Heart right ventricle (tissue), 16 donors: Measurements from ENCODE around the gene GNAL. TPM values are rescaled to one million over a fixed set of nuclear protein-coding genes. Genes with fewer than 3 reads are reported as not detected.

Experiments used
- ATAC-seq, 8 donors: fragments of 200-7000 bp; cut with Tn5 transposase; one replicate each; pipeline ENCODE4 v1.9.1; 2020; ENCODE audit warnings: mild to moderate bottlenecking in 8 of 8, moderate library complexity in 8 of 8, moderate number of reproducible peaks in 1 of 8
- DNase-seq, 2 donors: peaks; one replicate each; pipeline ENCODE4 v3.0.0-alpha.2; 2020
- H3K27ac ChIP-seq, 10 donors: fragments of 200-600 bp; sonication (generic) in 2 of 10; one replicate each; pipeline versions ENCODE4 v1.5.0 to v1.8.0; 2020 to 2022; ENCODE audit warnings: mild to moderate bottlenecking in 3 of 10
- H3K27me3 ChIP-seq, 7 donors: fragments of 200-600 bp; one replicate each; pipeline ENCODE4 v1.8.0; 2021 to 2022; ENCODE audit warnings: mild to moderate bottlenecking in 2 of 7
- H3K36me3 ChIP-seq, 9 donors: fragments of 200-600 bp; sonication (generic) in 1 of 9; one replicate each; pipeline versions ENCODE4 v1.5.0 to v1.8.0; 2020 to 2022; ENCODE audit warnings: mild to moderate bottlenecking in 2 of 9
- H3K4me1 ChIP-seq, 9 donors: fragments of 200-600 bp; sonication (generic) in 1 of 9; one replicate each; pipeline versions ENCODE4 v1.5.0 to v1.8.0; 2020 to 2022; ENCODE audit warnings: mild to moderate bottlenecking in 4 of 9
- H3K4me3 ChIP-seq, 10 donors: fragments of 200-600 bp; sonication (generic) in 2 of 10; one replicate each; pipeline versions ENCODE4 v1.5.0 to v1.8.0; 2020 to 2022; ENCODE audit warnings: mild to moderate bottlenecking in 7 of 10, moderate library complexity in 2 of 10
- H3K9me3 ChIP-seq, 11 donors: fragments of 200-600 bp in 10 of 11; sonication (generic) in 2 of 11; one replicate each; pipeline versions ENCODE4 v1.5.0 to v1.8.0; 2013 to 2022; ENCODE audit warnings: mild to moderate bottlenecking in 2 of 11, control low read depth in 1 of 11, moderate library complexity in 1 of 11
- CTCF ChIP-seq, 9 donors: fragments of 200-600 bp; sonication (generic) in 2 of 9; IDR thresholded peaks; one replicate each; pipeline versions ENCODE4 v1.5.0 to v1.8.0; 2021 to 2022; ENCODE audit warnings: antibody characterized with exemption in 9 of 9, mild to moderate bottlenecking in 5 of 9, moderate library complexity in 1 of 9
- WGBS, 2 donors: extraction: QIAGEN DNeasy Blood & Tissue Kit; methylation state at CpG; one replicate each; pipeline ENCODE4 v1.1.7; 2013; ENCODE audit warnings: inconsistent platforms in 1 of 2; 5-methylcytosine and 5-hydroxymethylcytosine counted together
- intact Hi-C, 10 donors: fragments of 100-400 bp; cut with DNase I; formaldehyde crosslinking; loops; one replicate each; pipeline versions ENCODE4 v1.11.1 to v1.14.2; 2022
- polyA plus RNA-seq, 2 donors: library from polyadenylated mRNA; stranded (reverse); fragments of 200-250 nt; gene quantifications; one replicate each; pipeline ENCODE4 v1.2.3, GENCODE V29; 2013
- total RNA-seq, 10 donors: library from RNA; stranded (reverse); fragmentation: NEBNext Ultra II Directional in 3 of 10; extraction: Animal tissue kit (Norgen Biotek cat#: 25700) in 3 of 10; gene quantifications; one replicate each; pipeline versions ENCODE4 v1.2.1 to v1.2.4, GENCODE V29; 2021 to 2023
- donor health status: Arrhythmogenic right ventricular cardiomyopathy.
- donor health status: ischemic (EF 13 %, LVEDD 7.1; RV severe dilation, severe dysfunction).
- donor health status: healthy with polysubstance abuse.
- donor health status: DM: no; HTN: yes; CAD: no.
- donor health status: DM: no; HTN: no; CAD: no.
- donor health status: ischemic (EF 25% LVEDD 6.9; RV normal size, moderate dysfunction).
- donor health status: ischemic (EF 25% LVEDD 5.7; RV mildly dilated, moderate dysfunction).
- donor health status: healthy.
- donor health status: DM: yes; HTN: yes; CAD: no.
- donor health status: Ischemic cardiomyopathy.
- donor health status: ischemic (EF 35%, LVEDD 5.7; RV mildly dilated, moderate dysfunction).
- donor health status: nonischemic (EF 11% LVEDD 7.7; RV severe dilation, severe dysfunction).
- donor health status: DM: yes; HTN: yes; CAD: no.
- donor health status: PGD.
- donor health status: ischemic (EF 29% LVEDD 5.4; RV normal size, mild dysfunction).
- donor health status: nonischemic (EF 23%, LVEDD 6.1; RV moderate dilation, normal function).

Gene GNAL
- total and polyA plus RNA-seq, 12 donors: 0.42 to 6.9 (median 1.6) TPM

- H3K9me3 ChIP-seq: no peaks in the 10 kb centered on the region
Observed at GRCh38 chr18:11671156-11671555, 17.9 kb upstream of the GNAL start.

GRCh38 chr18:11672198-11672597 lies 16.9 kb upstream of the GNAL start:
- H3K27ac ChIP-seq: no peak overlapping the region
- 90 to 92% methylated on average over 8 of the region's 8 CpGs for WGBS, 2 donors
- no peak for ATAC-seq
- intact Hi-C loops: no loop called here
- H3K4me1 ChIP-seq: no peaks in the 10 kb centered on the region
- H3K4me3 ChIP-seq: no peak overlapping the region
- no peaks in the 10 kb centered on the region for H3K36me3 ChIP-seq
- TF ChIP-seq CTCF (IDR thresholded peaks at IDR 0.05): no peak
- H3K9me3 ChIP-seq: no peaks in the 10 kb centered on the region
- no peak for DNase-seq
- H3K27me3 ChIP-seq: peaks cover 0 to 58% (median 34%) of the 10 kb centered on the region in 7 donors

More at GRCh38 chr18:11671156-11671555, 17.9 kb upstream of the GNAL start:
- ATAC-seq: no peak
- no peak overlapping the region for H3K4me3 ChIP-seq
- H3K36me3 ChIP-seq: no peaks in the 10 kb centered on the region
- WGBS, 2 donors: 79 to 90% methylated on average over 8 of the region's 8 CpGs
- peaks cover 0 to 58% (median 30%) of the 10 kb centered on the region in 7 donors for H3K27me3 ChIP-seq
- H3K4me1 ChIP-seq: no peaks in the 10 kb centered on the region
- no peak for DNase-seq
- TF ChIP-seq CTCF (IDR thresholded peaks at IDR 0.05): no peak
- intact Hi-C loops: no loop called here
- H3K27ac ChIP-seq: no peak overlapping the region

GRCh38 chr18:11672846-11673454 lies 16.1 kb upstream of the GNAL start:
- intact Hi-C loops: no loop called here
- H3K36me3 ChIP-seq: no peaks in the 10 kb centered on the region
- H3K4me1 ChIP-seq: no peaks in the 10 kb centered on the region
- no peak overlapping the region for H3K4me3 ChIP-seq
- peaks cover 0 to 62% (median 40%) of the 10 kb centered on the region in 7 donors for H3K27me3 ChIP-seq
- 54 to 68% methylated on average over 8 of the region's 8 CpGs for WGBS, 2 donors
- no peak overlapping the region for H3K27ac ChIP-seq
- DNase-seq (no peak), ATAC-seq (no peak)
- TF ChIP-seq CTCF (IDR thresholded peaks at IDR 0.05): no peak
- H3K9me3 ChIP-seq: no peaks in the 10 kb centered on the region

- H3K27ac ChIP-seq: no peak overlapping the region
- ATAC-seq (no peak), DNase-seq (no peak)
- H3K4me3 ChIP-seq: no peak overlapping the region
- no peaks in the 10 kb centered on the region for H3K36me3 ChIP-seq
- TF ChIP-seq CTCF (IDR thresholded peaks at IDR 0.05): no peak
- peaks cover 0 to 69% (median 43%) of the 10 kb centered on the region in 7 donors for H3K27me3 ChIP-seq
- intact Hi-C loops: no loop called here
- H3K9me3 ChIP-seq: no peaks in the 10 kb centered on the region
- 71 to 75% methylated on average over 9 of the region's 9 CpGs for WGBS, 2 donors
- no peaks in the 10 kb centered on the region for H3K4me1 ChIP-seq
Observed at GRCh38 chr18:11673560-11673959, 15.5 kb upstream of the GNAL start.
